GM19397 (cell line): ENCODE data around the gene VPS45.

Source experiments
- ATAC-seq: cut with Tn5 transposase; IDR thresholded peaks from one replicate; pipeline ENCODE4 v1.9.1; 2021; ENCODE audit warnings: mild to moderate bottlenecking, moderate library complexity; ENCODE audit not compliant: unreplicated experiment

The VPS45 gene

GRCh38 chr1:150155413-150156071, 88.0 kb downstream of the VPS45 start:
- no peak for ATAC-seq

GRCh38 chr1:150156868-150157603, 89.5 kb downstream of the VPS45 start:
- ATAC-seq: no peak

- ATAC-seq: no peak
These were observed 92.0 kb downstream of the VPS45 start for GRCh38 chr1:150159550-150159949.

GRCh38 chr1:150160964-150161621, 93.5 kb downstream of the VPS45 start:
- no peak for ATAC-seq

- ATAC-seq: no peak
These were observed 94.4 kb downstream of the VPS45 start for GRCh38 chr1:150161747-150162581.

- no peak for ATAC-seq
These were observed 94.9 kb downstream of the VPS45 start for GRCh38 chr1:150162582-150162861.

GRCh38 chr1:150162862-150163706, 95.5 kb downstream of the VPS45 start:
- peak; percentile 38 for ATAC-seq

GRCh38 chr1:150164224-150164623, 96.6 kb downstream of the VPS45 start:
- ATAC-seq: no peak

GRCh38 chr1:150164779-150165178, 97.2 kb downstream of the VPS45 start:
- no peak for ATAC-seq

GRCh38 chr1:150165622-150166612, 98.3 kb downstream of the VPS45 start:
- ATAC-seq: no peak

GRCh38 chr1:150168960-150169601, 101.5 kb downstream of the VPS45 start:
- ATAC-seq: no peak

GRCh38 chr1:150171801-150172200, 104.2 kb downstream of the VPS45 start:
- no peak for ATAC-seq

- no peak for ATAC-seq
These were observed 105.6 kb downstream of the VPS45 start for GRCh38 chr1:150173141-150173585.

- no peak for ATAC-seq
These were observed 109.0 kb downstream of the VPS45 start for GRCh38 chr1:150176593-150176992.

GRCh38 chr1:150178548-150178947, 111.0 kb downstream of the VPS45 start:
- no peak for ATAC-seq

- no peak for ATAC-seq
These were observed 112.3 kb downstream of the VPS45 start for GRCh38 chr1:150179867-150180266.

GRCh38 chr1:150180474-150180873, 112.9 kb downstream of the VPS45 start:
- no peak for ATAC-seq

- no peak for ATAC-seq
These were observed 114.7 kb downstream of the VPS45 start for GRCh38 chr1:150182247-150182646.

GRCh38 chr1:150183061-150183460, 115.5 kb downstream of the VPS45 start:
- no peak for ATAC-seq
